GM18526 (cell line): ENCODE data around the gene MRGPRF.

Experiments
- POLR2A ChIP-seq: IDR thresholded peaks from 3 replicates; pipeline ENCODE4 v1.6.1; 2011; ENCODE audit not compliant: insufficient read length; ENCODE audit errors: extremely low read depth

Gene MRGPRF

DNA sequence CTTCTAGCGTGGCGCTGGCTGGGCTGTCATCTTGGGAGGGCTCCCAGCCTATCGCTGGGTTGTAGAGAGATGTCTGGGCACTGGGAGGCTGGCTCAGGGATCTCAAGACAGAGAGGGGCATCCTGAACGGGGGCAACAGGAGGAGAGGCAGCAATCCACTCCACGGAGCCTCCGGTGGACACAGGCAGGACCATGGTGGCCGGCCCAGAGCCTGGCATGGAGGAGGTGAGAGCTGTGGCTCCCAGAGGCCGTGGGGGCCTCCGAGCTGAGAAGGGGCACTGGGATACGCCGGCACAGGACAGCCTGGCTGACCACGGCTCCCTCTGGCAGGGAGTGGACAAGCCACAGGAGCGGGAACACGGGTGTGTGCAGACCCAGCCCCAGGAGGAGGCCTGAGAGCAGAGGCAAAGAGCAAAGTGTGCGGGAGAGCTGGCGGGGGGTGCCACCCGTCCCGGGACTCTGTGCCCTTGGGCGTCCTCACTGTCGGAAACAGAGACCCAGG, 9.1 kb downstream of the MRGPRF start:
- no peak for TF ChIP-seq POLR2A

DNA sequence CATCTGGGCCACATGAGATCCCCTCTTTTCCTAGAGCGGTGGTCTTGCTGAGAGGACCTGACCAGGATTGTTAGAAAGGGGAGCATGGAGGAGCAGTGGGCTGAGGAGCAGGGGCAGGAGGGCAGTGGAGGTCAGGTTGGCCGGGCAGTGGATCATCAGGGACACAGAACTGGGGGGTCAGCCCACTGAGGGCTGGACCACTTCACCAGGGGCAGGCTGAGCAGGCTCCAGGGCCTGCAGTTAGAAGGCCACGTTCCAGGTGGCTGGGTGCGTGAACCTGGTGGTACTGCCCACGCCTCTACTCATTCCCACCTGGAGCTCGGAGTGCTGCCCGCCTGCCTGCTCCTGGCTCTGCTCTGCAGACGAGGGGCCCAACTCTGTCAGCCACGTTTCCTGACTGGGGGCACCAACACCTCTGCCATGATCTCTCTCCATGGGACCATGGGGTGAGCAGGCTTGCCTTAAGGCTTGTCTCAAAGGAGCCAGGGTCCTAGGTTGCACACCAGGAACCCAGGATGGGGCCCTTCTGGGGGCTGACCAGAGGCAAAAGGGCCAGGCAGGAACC, 9.7 kb downstream of the MRGPRF start:
- no peak for TF ChIP-seq POLR2A

DNA sequence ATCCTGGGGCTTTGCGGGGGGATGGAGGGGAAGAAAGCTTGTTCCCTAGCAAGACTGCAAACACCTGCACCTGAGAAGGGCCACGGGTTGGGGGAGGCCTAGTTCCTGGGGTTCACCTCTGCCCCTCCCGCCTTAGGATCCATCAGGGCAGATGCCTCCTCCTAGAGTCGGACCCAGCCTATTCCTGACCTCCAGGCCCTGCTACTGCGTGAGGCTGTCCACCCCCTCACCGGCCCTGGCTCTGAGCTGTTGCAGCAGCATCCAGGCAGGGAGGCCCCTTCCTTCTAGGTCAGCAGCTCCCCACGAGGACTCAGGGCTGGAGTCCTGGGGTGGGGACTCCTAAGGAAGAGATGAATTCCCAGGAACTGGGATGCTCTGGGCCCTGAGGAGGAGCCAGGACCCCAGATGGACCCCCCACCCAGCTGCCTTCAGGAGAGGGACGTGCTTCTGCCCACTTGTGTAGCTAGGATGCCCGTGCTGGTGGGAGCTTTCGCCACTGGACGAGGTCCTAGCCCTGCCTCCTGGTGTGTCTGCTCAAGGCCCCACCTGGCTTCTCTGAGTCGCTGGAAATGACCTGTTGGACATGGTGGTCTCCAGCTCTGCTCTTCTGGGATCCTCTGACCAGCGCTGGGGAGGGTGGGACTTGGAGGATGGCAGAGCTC, 10.3 kb downstream of the MRGPRF start:
- no peak for TF ChIP-seq POLR2A

DNA sequence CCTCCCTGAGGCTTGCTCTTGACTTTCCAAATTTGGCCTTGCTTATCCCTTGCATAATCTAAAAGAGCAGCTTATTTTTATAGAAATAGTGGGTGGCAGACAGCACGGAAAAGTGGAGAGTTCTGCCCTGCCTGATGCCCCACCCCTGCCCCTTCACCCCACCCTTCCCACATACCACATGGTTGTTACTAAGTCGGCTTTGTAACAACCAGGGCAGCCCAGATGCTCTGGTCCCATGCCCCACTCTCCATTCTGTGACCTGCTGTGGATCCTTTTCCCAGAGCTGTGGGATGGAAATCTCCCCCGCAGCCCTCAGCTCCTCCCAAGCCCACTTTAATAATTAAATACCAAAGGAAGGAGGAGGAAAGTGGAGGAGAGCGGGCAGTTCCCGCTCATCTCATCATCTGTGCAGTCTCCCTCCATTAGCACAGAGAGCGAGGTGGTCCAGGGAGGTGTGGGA, 10.9 kb downstream of the MRGPRF start:
- no peak for TF ChIP-seq POLR2A

DNA sequence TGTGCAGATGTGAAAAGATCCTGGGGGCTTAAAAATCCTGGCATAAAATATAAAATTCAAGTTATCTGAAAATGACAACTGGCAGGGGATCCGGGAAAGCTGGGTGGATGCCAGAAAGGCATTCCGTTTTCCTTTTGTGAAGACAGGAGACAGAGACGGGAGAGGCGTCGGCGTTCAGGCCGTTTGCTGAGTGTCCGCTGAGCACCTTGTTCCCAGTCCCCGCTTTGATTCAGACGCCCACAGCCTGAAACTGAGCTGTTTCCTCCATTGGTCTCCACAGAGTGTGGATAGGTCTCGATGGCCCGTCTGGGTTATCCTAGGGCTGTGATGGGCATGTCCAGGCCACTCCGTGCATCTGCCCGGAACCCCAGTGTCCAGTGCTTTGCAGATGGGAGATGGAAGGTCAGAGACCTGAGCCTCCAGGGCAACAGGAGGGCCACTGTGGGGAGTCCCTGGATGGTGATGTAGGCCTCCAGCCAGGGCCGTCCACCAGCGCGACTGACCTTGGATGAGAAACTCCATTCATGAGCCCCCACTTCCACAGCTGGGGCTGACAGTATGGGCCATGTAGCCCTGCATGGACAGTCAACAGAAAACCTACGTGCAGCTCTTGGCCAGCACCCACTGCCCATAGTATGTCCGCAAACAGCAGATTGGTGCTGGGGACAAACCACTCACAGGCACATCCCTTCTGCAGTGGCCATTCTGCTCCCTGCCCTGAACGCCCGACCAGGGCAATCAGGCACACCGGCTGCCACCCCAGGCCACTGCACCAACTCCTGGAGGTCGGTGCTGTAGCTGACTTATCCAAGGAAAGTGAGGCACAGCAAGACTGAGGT, 11.6 kb downstream of the MRGPRF start:
- TF ChIP-seq POLR2A: no peak

DNA sequence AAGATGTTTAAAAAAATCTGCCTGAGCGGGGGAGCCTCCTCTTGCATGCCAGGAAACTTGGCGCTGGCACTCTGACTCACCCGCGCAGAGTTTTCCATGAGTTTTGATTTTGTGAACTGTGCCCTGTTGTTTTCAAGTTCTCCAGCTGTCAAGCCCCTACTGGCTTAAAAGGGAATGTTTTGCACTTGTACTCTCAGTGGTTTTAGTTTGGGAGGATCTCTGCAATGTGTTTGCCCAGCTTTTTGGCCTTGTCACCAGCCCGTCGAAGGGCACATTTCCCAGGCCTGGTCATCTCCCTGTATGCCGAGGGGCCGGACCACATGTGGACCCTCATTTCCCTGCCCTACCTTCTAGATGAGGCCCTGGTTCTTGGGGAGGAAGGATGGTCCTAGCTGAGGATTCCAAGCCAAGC, 12.2 kb downstream of the MRGPRF start:
- no peak for TF ChIP-seq POLR2A

DNA sequence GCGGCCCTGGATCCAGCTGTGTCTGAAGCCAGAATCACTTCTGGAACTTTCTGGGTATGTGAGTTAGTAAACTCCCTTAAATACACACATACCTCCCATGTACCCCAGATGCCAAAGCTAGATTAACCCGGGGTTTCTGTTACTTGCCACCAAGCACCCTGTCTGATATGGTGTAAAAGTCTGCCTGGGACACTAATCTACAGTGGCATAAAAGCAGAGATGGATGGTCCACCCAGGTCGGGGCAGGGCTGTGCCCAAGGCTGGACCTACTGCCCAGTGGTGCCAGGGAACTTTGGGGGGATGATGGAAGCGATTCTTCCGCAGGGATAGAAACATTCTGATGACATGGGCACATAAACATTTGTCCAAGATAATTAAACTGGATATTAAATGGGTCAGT, 12.7 kb downstream of the MRGPRF start:
- TF ChIP-seq POLR2A: no peak

DNA sequence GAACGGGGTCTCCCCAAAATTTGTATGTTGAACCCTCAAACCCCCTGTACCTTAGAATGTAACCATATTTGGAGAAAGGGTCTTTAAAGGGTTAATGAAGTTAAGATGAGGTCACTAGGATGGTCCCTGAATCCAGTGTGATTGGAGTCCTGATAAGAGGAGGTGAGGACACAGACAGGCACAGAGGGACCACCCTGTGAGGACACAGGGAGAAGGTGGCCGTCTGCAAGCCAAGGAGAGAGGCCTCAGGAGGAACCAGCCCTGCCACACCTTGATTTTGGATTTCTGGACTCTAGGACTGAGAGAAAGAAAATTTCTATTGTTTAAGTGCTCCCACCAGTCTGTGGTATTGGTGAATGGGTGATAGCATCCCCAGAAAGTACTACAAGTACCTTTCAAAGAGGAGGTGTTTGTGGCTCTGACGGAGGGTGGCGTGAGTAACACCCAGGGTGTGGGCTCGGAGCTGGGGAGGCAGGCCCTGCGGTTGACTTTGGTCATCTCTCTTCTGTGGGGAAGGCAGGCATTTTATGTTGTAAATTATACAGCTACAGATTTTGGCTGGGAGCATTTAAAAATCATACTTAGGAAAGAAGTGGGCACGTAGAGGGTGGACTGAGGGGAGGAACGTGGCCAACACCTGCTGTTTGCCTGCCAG, 13.8 kb downstream of the MRGPRF start:
- no peak for TF ChIP-seq POLR2A

DNA sequence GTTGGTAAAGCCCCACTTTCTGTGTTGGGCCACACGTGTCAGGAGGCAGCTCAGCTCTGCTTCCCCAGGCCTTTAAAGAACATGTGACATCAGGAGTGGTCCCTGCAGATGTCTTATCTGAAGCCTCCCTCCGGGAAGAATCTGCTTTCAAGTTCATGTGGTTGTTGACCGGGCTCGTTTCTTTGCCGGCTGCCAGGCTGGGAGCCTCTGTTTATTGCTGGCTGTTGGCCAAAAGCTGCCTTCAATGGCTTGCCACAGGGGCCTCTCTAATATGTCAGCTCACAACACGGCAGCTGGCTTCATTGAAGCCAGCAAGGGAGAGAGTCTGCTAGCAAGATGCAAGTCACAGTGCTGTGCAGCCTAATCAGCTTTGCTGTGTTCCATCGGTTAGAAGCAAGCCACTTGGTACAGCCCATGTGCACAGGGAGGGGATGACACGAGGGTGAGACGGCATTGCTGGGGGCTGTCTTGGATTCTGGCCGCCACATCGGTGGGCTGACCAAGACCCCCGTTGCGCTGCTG, 14.6 kb downstream of the MRGPRF start:
- TF ChIP-seq POLR2A: no peak

DNA sequence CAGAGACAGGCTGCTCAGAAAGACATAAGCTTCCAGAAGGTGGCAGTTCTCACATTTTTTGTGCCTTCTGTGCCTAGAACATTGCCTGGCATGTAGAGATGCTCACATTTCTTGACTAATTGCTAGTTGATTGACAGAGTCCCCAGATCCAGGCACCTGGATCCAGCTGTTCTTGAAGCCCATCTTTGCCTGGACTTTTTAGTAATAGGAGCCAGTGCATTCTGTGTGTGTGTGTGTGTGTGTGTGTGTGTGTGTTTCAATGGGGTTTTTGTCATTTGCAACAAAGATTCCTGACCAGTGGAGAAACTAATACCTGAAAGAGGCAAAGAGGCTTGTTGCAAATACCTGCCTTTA, 15.1 kb downstream of the MRGPRF start:
- no peak for TF ChIP-seq POLR2A

DNA sequence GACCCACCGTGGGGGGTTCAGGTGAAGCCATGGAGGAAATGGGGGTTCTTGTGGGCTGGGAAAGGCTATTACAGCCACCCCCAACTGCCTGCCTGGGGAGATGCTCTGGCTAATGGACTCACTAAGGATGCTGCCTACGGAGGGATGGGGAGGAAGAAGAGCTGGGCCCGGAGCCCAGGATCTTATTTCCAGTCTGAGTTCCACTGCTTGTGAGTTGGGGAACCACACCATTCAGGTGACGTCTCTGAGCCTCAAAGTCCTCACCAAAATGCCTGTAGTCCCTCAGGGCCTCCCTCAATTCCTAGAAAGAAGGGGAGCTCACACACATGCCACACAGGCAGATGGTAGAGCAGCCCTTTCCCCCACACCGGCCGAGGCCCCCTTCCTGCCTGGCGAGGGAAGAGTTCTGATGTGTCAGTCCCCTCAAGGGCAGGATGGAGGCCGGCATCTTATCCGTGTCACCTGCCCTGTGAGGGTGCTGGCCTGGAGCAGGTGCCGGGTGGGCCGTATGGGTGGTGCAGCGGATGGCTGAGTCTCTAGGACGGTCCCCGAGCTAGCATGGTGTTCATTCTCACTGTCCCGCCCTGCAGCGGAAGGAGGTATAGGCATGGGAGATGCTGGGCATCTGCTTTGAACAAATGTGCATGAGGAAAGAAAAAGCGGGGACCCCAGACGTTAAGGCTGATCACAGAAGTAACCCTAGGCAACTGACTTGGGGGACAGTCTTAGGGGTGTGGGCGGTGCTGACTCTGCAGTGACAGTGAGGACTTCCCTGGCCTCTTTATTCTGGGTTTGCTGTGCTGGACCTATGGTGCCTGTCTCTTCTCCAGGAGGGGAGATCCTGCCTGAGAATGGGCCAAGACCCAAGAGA, 15.7 kb downstream of the MRGPRF start:
- TF ChIP-seq POLR2A: no peak

DNA sequence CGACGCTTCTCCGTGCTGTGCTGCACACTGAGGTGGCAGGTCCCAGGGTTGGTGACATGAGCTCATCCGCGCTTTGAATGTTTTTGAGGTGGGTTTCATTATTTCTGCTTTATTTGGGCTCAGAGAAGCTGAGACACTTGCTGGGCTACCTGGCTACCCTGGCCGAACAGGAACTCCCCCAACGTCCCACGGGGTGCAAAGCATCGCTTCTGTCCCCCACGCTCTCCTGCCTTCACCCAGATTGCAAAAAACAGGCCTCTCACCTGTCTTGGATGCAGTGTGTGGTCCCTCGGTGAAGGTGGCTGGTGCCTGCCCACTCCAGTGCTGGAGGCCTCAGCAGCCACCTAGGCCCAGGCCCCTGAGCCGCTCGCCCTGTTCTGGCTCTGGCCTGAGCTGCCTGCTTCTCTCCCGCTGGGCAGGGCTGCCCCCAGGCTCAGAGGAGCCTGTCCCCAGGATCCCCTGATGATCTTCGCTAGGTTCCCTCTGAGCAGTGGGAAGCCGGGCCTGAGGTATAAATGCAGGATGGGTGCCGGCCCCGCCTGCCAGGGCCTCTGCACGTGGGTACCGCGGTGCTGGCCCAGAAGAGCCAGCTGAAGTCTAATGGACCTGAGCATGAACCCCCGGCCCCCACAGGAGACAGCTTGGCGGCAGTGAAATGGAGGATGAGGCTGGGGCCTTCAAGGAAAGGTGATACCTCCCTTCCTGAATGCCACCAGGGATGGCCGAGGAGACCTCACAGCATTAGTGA, 16.5 kb downstream of the MRGPRF start:
- no peak for TF ChIP-seq POLR2A

DNA sequence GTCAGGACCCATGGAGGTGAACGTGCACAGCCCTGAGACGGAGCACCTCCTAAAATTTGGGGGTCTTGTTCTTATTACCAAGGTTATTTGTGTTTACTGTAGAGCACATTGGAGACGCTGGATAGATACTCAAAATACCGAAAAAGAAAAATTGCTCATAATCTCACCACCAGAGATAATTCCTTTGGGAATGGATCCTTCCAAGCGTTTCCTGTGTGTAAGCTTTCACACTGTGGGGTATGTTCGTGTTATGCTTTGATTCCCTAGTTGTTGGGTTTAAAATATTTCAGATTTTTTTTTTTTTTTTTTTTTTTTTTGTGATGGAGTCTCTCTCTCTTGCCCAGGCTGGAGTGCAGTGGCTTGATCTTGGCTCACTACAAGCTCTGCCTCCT, 18.2 kb downstream of the MRGPRF start:
- TF ChIP-seq POLR2A: no peak
